Ecto neural progenitor cell (in vitro differentiated cells): ENCODE measurements around the gene COG2.
"Not testable (repeated sequence)": the region's sequence is repeated elsewhere in the genome, so short reads cannot be mapped to it uniquely, and the experiment has no call there.

ENCODE experiments used
- DNase-seq: peaks from one replicate; pipeline ENCODE4 v3.0.0-alpha.2; 2018; ENCODE audit warnings: low spot score

COG2 gene

GRCh38 chr1:230715510-230715909 lies 73.2 kb downstream of the COG2 start:
- no peak for DNase-seq

GRCh38 chr1:230716453-230716852 lies 74.2 kb downstream of the COG2 start:
- not testable (repeated sequence) for DNase-seq

GRCh38 chr1:230717251-230717650 lies 75.0 kb downstream of the COG2 start:
- DNase-seq: no peak

GRCh38 chr1:230721849-230722522 lies 79.7 kb downstream of the COG2 start:
- not testable (repeated sequence) for DNase-seq

DNA sequence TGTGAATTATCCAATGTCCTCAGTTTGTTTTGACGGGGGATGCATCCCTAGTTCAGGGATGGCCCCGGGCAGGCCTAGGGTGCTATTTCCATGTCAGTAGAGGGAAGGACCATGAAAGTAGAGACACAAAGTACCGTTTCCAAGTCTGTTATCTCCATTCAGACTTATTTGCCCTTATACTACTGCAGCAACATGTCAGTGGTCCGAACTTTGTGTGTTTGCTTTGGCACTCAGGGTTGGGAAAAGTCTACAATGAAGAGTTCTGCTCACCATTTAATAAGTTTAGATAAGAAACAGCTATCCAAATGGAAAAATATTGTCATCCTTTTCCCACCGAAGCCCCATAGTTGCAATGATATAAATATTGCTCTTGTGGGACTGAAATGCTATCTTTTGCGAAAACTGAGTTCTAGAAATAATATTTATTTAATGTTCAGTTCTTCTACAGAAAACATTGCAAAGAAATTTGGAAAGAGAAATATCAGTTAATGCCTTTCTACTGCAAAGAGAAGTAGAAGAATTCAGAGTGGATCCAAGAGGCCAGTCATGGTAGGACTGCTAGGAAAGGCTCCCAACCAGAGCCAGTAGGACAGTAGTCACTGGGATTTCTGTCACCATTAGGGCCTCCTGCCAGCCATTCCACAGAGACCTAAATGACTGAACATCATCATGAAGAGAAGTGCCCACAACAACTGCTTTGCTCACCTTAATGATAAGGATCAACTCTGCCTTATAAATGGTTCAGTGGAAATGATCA lies 83.2 kb downstream of the COG2 start:
- no peak for DNase-seq

- DNase-seq: no peak
Observed at GRCh38 chr1:230728710-230729392, 86.6 kb downstream of the COG2 start.

- no peak for DNase-seq
Observed at GRCh38 chr1:230730977-230731376, 88.7 kb downstream of the COG2 start.

GRCh38 chr1:230735447-230735846 lies 93.2 kb downstream of the COG2 start:
- no peak for DNase-seq

DNA sequence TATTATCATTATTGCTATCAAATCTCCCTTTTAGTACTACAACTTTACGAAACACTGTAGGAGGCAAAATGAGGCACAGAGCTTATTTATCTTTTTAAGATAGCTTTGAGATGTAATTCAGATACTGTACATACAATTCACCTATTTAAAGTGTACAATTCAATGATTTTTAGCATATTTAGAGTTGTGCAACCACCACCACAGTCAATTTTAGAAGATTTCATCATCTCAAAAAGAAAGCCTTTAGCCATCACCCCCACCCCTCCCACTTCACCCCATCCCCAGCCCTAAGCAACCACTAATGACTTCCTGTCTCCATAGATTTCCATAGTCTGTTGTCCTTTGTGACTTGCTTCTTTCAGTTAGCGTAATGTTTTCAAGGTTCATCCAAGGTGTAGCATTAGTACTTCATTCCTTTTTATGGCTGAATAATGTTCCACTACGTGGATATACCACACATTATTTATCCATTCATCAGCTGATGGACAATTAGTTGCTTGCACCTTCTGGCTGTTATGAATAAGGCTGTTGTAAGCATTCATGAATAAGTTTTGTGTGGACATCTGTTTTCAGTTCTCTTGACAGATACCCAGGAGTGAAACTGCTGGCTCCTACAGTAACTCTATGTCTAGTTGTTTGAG lies 95.5 kb downstream of the COG2 start:
- no peak for DNase-seq

GRCh38 chr1:230739564-230740290 lies 97.4 kb downstream of the COG2 start:
- DNase-seq: no peak
